Mononuclear cell (primary cell): ENCODE data around the gene VCL. TPM values are rescaled to one million over a fixed set of nuclear protein-coding genes. Genes with fewer than 3 reads are reported as not detected.

ENCODE experiments used
- H3K27me3 ChIP-seq: 2 replicates; pipeline ENCODE4 v1.6.0; 2011; ENCODE audit warnings: low read length, control low read depth; ENCODE audit not compliant: insufficient read depth
- H3K4me1 ChIP-seq: 2 replicates; pipeline ENCODE4 v1.5.1; 2011; ENCODE audit warnings: mild to moderate bottlenecking, low read length, control low read depth; ENCODE audit not compliant: insufficient read depth
- H3K4me3 ChIP-seq: 2 replicates; pipeline ENCODE4 v1.5.1; 2011; ENCODE audit warnings: mild to moderate bottlenecking, low read length, moderate library complexity
- H3K9me3 ChIP-seq: 2 replicates; pipeline ENCODE4 v1.5.1; 2011; ENCODE audit warnings: low read depth, mild to moderate bottlenecking, control low read depth, low read length
- total RNA-seq: library from RNA; depleted of rRNA; stranded (reverse); fragments of >200 nt; gene quantifications from one replicate; pipeline ENCODE4 v1.2.3, GENCODE V29; 2012

The VCL gene
- total RNA-seq, 1 donor, result 70.1 TPM

DNA sequence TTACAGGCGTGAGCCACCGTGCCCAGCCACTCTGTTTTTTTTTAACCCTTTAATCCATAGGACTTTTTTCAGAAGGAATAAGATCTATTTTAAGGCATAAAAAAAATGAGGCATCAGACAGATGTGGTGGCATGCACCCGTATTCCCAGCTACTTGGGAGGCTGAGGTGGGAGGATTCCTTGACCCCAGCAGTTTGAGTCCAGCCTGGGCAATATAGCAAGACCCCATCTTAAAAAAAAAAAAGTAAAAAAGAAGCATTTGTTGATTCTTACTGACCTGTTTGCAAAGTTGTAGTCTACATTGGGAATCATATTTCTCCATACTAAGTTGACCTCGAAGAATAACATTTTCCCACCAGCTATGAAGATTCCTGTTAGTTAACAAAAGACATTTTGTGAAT, 38.6 kb downstream of the VCL start:
- Histone ChIP-seq H3K4me1 (peaks cover 40% of the 10 kb centered on the region), H3K27me3 (no peaks in the 10 kb centered on the region), H3K9me3 (no peaks in the 10 kb centered on the region), H3K4me3 (no peak overlapping the region)

DNA sequence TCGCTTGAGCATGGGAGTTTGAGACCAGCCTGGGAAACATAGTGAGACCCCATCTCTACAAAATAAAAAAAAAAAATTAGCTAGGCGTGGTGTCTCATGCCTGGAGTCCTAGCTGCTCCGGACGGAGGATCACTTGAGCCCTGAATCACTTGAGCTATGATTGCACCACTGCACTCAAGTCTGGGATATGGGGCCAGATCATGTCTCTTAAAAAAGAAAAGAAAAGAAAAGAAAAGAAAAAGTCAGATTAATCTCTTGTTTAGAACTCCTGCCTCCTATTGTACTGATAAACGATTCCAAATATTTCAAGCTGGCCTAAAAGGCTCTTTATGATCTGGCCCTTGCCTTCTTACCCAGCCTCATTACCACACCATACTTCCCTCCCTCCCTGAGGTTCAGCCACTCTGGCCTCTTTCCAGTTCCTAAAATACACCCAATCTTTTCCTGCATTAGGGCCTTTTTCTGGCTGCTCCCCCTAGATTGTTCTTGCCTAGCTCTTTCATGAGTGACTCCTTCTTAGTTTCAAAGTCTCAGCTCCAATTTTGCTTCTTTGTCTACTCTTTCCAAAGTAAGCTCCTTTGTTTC, 41.7 kb downstream of the VCL start:
- Histone ChIP-seq H3K27me3 (no peaks in the 10 kb centered on the region), H3K4me3 (no peak overlapping the region), H3K4me1 (peaks cover 25% of the 10 kb centered on the region), H3K9me3 (no peaks in the 10 kb centered on the region)

DNA sequence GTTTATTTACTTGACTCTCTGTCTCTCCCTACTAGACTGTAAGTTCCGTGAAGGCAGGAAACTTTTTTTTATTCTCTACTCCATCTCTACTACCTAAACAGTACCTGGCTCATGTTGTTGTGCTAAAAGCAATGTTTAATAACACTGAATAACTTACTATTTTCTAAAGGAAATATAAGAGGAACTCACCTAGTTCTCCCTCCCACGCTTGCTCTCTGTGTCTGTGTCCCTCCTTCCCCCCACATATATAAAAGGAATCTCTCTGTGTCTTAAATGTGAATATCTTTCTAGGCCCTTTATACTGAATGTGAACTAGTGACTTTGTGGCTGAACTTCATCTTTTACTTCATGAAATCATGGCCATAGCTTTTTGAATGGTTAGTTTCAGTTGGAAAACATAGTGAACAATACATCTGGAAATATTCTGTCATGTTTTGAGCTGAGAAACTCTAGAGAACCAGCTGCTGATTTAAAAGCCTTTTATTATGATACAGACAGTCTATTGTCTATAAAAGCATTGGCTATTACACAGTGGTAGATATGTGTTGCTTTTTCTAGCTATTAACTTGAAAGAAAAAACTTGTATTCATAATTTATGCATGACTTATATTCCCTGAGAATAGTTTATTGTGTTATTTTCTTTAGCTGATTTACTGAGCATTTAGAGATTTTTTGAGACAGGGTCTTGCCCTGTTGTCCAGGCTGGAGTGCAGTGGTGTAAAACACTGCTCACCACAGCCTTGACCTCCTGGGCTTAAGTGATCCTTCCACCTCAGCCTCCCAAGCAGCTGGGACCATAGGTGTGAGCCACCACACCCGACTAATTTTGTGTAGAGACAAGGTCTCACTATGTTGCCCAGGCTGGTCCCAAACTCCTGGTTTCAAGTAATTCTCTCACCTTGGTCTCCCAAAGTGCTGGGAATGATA, 42.5 kb downstream of the VCL start:
- H3K9me3 ChIP-seq, result no peaks in the 10 kb centered on the region
- H3K4me1 ChIP-seq, result peaks cover 23% of the 10 kb centered on the region
- no peaks in the 10 kb centered on the region for H3K27me3 ChIP-seq
- no peak overlapping the region for H3K4me3 ChIP-seq

DNA sequence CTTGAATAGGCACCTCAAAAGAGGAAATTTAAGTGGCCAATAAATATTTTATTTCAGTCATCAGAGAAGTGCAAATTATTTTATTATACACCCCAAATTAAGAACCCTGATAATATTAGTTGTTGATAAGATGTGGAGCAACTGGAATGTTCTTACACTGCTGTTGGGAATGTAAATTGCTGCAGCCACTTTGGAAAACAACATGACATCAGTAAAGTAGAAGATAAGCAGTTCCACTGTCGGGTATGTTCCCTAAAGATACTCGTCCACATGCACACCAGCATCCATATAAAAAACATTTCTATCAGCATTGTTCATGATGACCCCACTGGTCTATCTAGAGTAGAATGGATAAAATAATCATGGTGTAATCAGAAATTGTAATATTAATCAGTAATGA, 46.5 kb downstream of the VCL start:
- peaks cover 42% of the 10 kb centered on the region for H3K4me1 ChIP-seq
- no peaks in the 10 kb centered on the region for H3K9me3 ChIP-seq
- no peak overlapping the region for H3K4me3 ChIP-seq
- H3K27me3 ChIP-seq, result no peaks in the 10 kb centered on the region

DNA sequence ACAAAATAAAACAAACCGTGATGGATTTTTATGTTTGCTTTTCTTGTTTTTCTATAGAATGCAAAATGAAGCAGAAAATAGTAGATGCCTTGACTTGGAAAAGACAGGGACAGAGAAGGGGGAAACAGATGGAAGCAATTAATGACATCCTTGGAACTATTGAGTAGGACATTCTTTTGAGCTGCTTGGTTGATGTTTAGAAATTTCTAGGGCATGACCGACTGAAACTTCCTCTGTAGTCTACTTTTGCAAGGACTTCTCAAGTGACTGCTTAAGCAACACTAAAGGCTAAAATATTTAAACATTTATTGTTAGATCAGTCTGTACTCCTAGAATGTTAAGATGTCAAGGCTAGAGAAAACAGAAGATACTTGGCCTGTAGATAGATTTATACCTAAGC, 49.4 kb downstream of the VCL start:
- Histone ChIP-seq H3K27me3 (no peaks in the 10 kb centered on the region), H3K4me1 (peaks cover 37% of the 10 kb centered on the region), H3K4me3 (no peak overlapping the region), H3K9me3 (no peaks in the 10 kb centered on the region)

DNA sequence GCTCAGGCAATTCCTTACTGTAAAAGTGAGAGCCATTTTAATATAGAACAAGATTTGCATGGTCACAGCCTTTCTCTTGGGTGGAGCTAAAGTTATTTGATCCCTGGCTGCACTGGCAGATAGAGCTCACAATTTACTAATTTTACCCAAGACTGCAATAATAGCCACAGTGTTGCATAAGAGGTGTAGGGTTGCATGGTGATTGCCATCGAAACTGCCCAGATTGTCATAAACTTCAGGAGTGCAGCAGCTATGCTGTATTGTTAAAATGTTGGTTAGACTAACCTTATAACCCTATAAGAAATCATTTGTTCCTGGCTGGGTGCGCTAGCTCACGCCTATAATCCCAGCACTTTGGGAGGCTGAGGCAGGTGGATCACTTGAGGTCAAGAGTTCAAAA, 50.0 kb downstream of the VCL start:
- H3K4me3 ChIP-seq, result no peak overlapping the region

DNA sequence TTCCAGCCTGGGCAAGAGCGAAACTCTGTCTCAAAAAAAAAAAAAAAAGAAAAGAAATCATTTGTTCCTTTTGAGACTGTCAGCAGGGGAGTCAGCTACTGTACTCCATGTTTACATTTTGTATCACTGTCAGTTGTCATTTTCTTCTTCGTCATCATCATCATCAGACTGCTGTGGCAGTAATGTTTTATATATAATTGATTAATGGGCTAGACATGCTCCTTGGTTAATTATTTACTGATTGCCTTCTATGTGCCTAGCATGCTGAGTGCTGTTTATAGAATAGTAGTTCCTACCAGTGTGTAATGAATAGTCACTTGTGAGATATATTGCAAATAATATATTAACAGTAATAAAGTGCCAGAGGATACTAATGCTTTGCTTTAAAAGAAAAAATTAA, 50.5 kb downstream of the VCL start:
- Histone ChIP-seq H3K9me3 (no peaks in the 10 kb centered on the region), H3K4me1 (peaks cover 37% of the 10 kb centered on the region), H3K4me3 (no peak overlapping the region)

More for the DNA sequence above, 50.0 kb downstream of the VCL start:
- peaks cover 37% of the 10 kb centered on the region for H3K4me1 ChIP-seq
- no peaks in the 10 kb centered on the region for H3K27me3 ChIP-seq
- H3K9me3 ChIP-seq, result no peaks in the 10 kb centered on the region

DNA sequence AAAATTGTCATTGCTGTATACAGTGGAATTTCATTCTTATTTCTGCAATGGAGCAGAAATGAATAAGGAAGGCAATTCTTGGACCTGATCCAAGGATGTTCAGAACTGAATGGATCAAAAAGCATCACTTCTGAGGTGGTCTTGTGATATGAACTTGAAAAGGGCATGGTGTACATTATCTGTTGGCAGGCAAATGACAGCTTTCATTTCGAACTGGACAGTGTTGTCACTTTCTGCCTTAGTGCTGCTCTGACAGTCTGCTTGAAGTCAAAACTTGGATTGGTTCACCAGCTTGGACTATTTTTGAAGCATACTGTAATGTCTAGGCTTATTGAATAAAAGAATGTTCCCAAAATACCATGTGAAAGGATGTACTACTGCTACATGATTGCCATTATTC, 52.0 kb downstream of the VCL start:
- H3K4me1 ChIP-seq, result peaks cover 41% of the 10 kb centered on the region
- H3K9me3 ChIP-seq, result no peaks in the 10 kb centered on the region
- H3K27me3 ChIP-seq, result no peaks in the 10 kb centered on the region
- H3K4me3 ChIP-seq, result no peak overlapping the region

More for the DNA sequence above, 50.5 kb downstream of the VCL start:
- H3K27me3 ChIP-seq, result no peaks in the 10 kb centered on the region

DNA sequence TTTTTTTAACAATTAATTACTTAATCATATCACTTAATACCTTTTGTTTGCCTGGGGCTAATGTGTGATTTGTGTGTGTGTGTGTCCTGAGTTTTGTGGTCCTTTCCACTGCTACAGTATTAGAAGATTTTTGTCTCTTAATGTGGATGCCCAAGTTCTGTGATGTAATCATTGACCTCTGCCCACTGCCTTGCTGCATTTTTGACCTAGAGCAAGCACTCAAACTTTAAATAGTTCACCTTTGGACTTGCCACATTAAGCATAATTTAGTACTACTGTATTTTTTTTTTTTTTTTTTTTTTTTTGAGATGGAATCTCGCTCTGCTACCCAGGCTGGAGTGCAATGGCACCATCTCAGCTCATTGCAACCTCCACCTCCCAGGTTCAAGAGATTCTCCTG, 52.7 kb downstream of the VCL start:
- Histone ChIP-seq H3K4me1 (peaks cover 48% of the 10 kb centered on the region), H3K27me3 (no peaks in the 10 kb centered on the region), H3K4me3 (no peak overlapping the region), H3K9me3 (no peaks in the 10 kb centered on the region)

DNA sequence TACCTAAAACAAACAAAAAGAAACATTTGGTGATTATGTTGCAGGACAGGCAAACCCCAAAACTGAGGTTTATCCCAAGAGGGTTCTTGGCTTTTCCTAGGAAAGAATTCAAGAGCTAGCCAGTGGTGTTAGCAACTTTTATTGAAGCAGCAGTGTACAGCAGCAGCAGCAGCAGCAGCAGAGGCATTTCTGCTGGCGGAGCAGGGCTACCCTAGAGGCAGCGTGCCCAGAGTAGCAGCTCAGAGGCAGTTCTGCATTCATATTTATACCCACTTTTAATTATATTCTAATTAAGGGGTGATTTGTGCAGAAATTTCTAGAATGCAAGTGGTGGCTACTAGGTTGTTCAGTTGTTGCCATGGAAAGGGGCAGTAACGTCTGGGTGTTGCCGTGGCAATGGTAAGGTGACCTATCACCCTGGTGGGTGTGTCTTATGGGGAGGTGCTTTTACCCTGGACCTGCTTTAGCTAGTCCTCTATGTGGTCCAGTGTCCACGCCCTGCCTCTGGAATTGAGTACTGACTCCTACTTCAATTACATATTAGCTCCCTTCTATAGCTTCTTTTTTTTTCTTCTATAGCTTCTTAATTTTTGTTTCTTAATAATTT, 53.9 kb downstream of the VCL start:
- no peak overlapping the region for H3K4me3 ChIP-seq
- H3K27me3 ChIP-seq, result no peaks in the 10 kb centered on the region
- no peaks in the 10 kb centered on the region for H3K9me3 ChIP-seq
- peaks cover 49% of the 10 kb centered on the region for H3K4me1 ChIP-seq

DNA sequence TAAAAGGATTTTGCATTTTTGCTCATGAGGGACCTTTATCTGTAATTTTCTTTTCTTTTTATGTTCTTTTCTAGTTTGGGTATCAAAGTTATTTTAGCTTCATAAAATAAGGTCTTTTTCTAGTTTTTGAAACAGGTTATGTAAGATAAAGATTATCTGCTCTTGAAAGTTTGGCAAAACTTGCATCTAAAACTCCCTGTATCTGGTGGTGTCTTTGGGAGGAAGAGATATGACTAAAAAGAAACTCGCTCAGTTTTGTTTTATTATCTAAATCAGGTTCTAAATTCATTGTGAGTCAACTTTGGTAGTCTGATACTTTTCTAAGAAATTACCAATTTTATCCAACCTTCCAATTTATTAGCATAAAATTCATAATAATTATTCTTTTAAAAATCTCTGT, 55.1 kb downstream of the VCL start:
- no peaks in the 10 kb centered on the region for H3K27me3 ChIP-seq
- H3K4me1 ChIP-seq, result peaks cover 50% of the 10 kb centered on the region
- H3K4me3 ChIP-seq, result no peak overlapping the region
- H3K9me3 ChIP-seq, result no peaks in the 10 kb centered on the region

DNA sequence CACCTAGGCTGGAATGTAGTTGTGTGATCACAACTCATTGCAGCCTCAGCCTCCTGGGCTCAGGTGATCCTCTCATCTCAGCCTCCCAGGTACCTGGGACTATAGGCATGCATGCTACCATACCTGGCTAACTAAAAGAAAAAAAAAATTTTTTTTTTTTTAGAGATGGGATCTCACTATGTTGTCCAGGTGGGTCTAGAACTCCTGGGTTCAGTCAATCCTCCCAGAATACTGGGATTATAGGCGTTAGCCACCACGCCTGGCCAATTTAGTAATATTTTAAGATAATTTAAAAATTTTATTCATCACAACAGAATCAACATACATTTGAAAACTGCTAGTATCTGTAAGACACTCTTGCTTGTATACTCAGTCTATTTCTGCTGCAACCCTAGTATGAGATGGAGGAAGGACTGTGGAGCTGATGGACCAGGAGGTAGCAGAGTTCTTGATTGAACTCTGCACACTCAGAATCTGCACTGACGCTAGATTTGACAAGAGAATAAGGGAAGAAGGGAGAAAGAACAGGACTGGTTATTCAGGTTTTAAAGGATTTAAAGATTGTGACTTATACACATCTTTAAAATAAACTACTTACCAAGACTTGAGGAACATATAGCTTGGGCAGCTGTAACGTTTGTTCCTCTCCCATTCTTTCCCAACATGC, 57.6 kb downstream of the VCL start:
- no peaks in the 10 kb centered on the region for H3K27me3 ChIP-seq

DNA sequence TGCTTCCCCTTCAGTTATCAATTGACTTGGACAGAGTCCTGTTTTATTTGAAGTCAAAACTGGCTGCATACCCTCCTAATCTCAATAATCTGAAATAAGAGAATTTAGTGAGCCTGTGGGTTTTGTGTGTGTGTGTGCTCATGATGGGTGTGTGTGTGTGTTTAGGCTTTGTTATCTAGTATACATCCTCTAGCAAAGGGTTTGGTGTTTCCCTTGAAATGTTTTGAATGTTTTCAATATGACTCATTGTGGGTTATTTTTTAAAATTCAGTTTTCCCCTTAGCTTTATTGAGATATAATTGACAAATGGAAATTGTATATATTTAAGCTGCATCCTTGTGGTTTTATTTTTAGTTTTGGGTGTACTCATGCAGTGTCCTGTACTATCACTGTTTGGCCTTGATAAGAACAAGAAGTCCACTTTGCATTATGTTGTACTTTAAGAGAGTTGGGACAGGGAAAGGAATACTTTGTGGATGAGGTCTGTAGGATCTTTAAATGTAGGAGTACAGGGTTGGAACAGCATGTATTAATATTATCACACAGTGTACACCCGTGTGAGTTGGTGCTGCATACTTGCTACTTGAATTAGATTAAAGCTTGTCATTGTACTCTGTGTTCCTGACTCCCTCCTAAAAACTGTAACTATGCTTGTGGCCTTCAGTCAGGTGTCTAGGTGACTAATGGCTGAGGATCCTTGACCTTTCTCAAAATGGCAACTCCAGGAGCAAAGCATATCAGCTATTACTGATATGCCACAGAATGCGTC, 58.3 kb downstream of the VCL start:
- H3K9me3 ChIP-seq, result no peaks in the 10 kb centered on the region
- H3K27me3 ChIP-seq, result no peaks in the 10 kb centered on the region
- no peak overlapping the region for H3K4me3 ChIP-seq
- peaks cover 50% of the 10 kb centered on the region for H3K4me1 ChIP-seq

More for the DNA sequence above, 57.6 kb downstream of the VCL start:
- Histone ChIP-seq H3K9me3 (no peaks in the 10 kb centered on the region), H3K4me3 (no peak overlapping the region), H3K4me1 (peaks cover 50% of the 10 kb centered on the region)

DNA sequence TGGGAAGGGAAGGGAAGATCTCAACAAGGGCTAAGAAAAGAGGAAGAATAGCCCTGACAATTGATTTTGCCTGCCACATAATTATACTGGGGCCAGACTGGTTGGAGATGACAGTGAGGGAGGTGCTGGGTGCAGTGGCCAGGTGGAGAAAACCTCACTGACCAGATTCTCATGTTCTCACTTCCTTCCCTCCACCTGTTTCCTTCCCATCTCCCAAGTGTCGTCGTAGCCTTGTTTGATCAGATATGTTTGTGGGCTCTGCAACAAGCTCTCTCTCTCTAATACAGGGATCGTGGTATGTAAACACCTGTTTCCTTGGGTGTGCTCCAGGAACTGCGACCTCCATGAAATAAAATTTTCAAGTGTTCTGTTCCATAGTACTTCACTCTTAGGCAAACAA, 60.2 kb downstream of the VCL start:
- H3K9me3 ChIP-seq, result no peaks in the 10 kb centered on the region
- H3K27me3 ChIP-seq, result no peaks in the 10 kb centered on the region

More for the DNA sequence above, 60.2 kb downstream of the VCL start:
- H3K4me1 ChIP-seq, result peaks cover 50% of the 10 kb centered on the region
- H3K4me3 ChIP-seq, result no peak overlapping the region
